Measurements from ENCODE around the gene FBN1.

DNA sequence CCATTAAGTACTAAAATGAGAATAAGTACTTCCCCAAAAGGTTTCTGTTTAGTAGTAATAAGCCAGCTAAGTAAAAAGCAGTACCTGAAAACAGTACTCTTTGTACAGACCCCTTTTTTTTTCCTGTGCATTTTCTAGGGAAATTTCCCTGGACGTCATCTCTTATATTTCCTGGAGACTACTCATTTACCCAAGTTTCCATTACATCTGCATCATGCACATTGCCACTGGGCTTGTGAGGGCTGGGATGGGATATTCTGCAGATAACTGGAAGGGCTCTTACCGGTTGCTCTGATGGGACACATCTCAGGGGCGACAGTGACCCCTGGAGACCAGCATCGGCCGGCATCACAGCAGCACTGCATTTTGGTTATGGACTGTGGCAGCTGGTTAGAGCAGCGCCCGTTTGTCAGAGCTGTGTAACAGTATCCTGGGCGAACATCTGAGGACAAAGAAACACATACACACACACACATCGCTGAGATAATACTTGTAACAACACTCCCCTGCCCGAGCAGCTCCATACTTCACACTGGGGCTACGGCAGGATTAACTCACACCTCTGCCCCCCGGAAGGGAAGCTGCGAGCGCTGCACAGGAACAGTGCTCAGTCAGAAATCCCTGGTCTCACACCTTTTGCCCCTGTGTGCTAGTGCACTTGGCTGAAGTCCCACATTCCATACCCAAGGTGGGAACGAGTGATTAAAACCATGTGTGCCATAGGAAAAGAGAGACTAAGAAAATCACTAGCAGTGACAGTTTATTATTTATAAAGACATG is 124.9 kb downstream of the FBN1 start:
- TF ChIP-seq POLR2A (IDR thresholded peaks at IDR 0.05) = no peak
- TF ChIP-seq, protein P1, sequence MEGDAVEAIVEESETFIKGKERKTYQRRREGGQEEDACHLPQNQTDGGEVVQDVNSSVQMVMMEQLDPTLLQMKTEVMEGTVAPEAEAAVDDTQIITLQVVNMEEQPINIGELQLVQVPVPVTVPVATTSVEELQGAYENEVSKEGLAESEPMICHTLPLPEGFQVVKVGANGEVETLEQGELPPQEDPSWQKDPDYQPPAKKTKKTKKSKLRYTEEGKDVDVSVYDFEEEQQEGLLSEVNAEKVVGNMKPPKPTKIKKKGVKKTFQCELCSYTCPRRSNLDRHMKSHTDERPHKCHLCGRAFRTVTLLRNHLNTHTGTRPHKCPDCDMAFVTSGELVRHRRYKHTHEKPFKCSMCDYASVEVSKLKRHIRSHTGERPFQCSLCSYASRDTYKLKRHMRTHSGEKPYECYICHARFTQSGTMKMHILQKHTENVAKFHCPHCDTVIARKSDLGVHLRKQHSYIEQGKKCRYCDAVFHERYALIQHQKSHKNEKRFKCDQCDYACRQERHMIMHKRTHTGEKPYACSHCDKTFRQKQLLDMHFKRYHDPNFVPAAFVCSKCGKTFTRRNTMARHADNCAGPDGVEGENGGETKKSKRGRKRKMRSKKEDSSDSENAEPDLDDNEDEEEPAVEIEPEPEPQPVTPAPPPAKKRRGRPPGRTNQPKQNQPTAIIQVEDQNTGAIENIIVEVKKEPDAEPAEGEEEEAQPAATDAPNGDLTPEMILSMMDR (IDR thresholded peaks at IDR 0.05) = no peak
- no peak for TF ChIP-seq POLR2AphosphoS5 (IDR thresholded peaks at IDR 0.05)
